Uterus (tissue), 4 donors: ENCODE data around the gene CLDN7. TPM values are rescaled to one million over a fixed set of nuclear protein-coding genes. Genes with fewer than 3 reads are reported as not detected.
A peak's percentile ranks its signal among the peaks of the same experiment; 100 is the strongest.

Source experiments
- DNase-seq, 2 donors: peaks; one replicate each; pipeline ENCODE4 v3.0.0-alpha.2; 2019 to 2020
- H3K27ac ChIP-seq, 2 donors: fragments of 200-600 bp; sonication (generic); 1 replicate in 1 of 2; 2 replicates in 1 of 2; pipeline ENCODE4 v1.5.1; 2016 to 2018
- H3K27me3 ChIP-seq, 2 donors: fragments of 200-600 bp; sonication (generic); one replicate each; pipeline ENCODE4 v1.5.1; 2018 to 2019; ENCODE audit warnings: control low read depth in 1 of 2
- H3K36me3 ChIP-seq, 2 donors: fragments of 200-600 bp; sonication (generic); one replicate each; pipeline ENCODE4 v1.5.1; 2019; ENCODE audit warnings: control low read depth in 1 of 2
- H3K4me1 ChIP-seq, 2 donors: fragments of 200-600 bp; sonication (generic); one replicate each; pipeline ENCODE4 v1.5.1; 2018 to 2019; ENCODE audit warnings: control low read depth in 1 of 2
- H3K4me3 ChIP-seq, 2 donors: fragments of 200-600 bp; sonication (generic); 1 replicate in 1 of 2; 2 replicates in 1 of 2; pipeline ENCODE4 v1.5.1; 2018 to 2019; ENCODE audit warnings: mild to moderate bottlenecking in 1 of 2
- H3K9me3 ChIP-seq, 2 donors: fragments of 200-600 bp; sonication (generic); one replicate each; pipeline ENCODE4 v1.5.1; 2019; ENCODE audit warnings: control low read depth in 1 of 2
- CTCF ChIP-seq, 4 experiments: fragments of 200-600 bp in 2 of 4; fragments of 450-650 bp in 2 of 4; sonication (generic) in 2 of 4; IDR thresholded peaks; one replicate each; pipeline ENCODE4 v1.5.1; 2016 to 2019; ENCODE audit warnings: antibody characterized with exemption in 4 of 4, mild to moderate bottlenecking in 2 of 4, moderate library complexity in 1 of 4
- POLR2A ChIP-seq, 2 donors: fragments of 450-650 bp; IDR thresholded peaks; one replicate each; pipeline ENCODE4 v1.6.1; 2016; ENCODE audit warnings: antibody characterized with exemption in 2 of 2, mild to moderate bottlenecking in 1 of 2, moderate library complexity in 1 of 2
- intact Hi-C: fragments of 100-400 bp; cut with DNase I; formaldehyde crosslinking; loops from one replicate; pipeline ENCODE4 v1.15.1; 2023; ENCODE audit warnings: low total_unique reads
- total RNA-seq, 4 donors: library from RNA; depleted of rRNA in 3 of 4; stranded (reverse); fragments of >200 nt in 3 of 4; gene quantifications; one replicate each; pipeline versions ENCODE4 v1.1.0 to v1.2.4, GENCODE V29; 2014 to 2023
- donor health status: DM: yes; HTN: yes; CAD: no.

CLDN7 gene
- total RNA-seq, 4 donors from 2014 or later = 0.29 to 24.4 (median 0.68) TPM

GRCh38 chr17:7219229-7219811 is 43.0 kb downstream of the CLDN7 start:
- Histone ChIP-seq H3K27ac (peak overlapping the region; percentile 92 to 97), H3K4me1 (peaks cover 0 to 18% of the 10 kb centered on the region in 2 donors), H3K4me3 (peak overlapping the region; percentile 67 to 91), H3K36me3 (no peaks in the 10 kb centered on the region), H3K27me3 (no peaks in the 10 kb centered on the region), H3K9me3 (no peaks in the 10 kb centered on the region)
- intact Hi-C loops = no loop called here
- no peak for DNase-seq
- no peak for TF ChIP-seq CTCF (IDR thresholded peaks at IDR 0.05)

- Histone ChIP-seq H3K4me1 (peaks cover 0 to 20% of the 10 kb centered on the region in 2 donors), H3K27me3 (no peaks in the 10 kb centered on the region), H3K36me3 (no peaks in the 10 kb centered on the region), H3K4me3 (no peak overlapping the region), H3K9me3 (no peaks in the 10 kb centered on the region), H3K27ac (peak overlapping the region; percentile 92 to 97)
- intact Hi-C loops = no loop called here
- DNase-seq = no peak
- TF ChIP-seq POLR2A (IDR thresholded peaks at IDR 0.05) (no peak), CTCF (IDR thresholded peaks at IDR 0.05) (no peak)
These were observed 43.5 kb downstream of the CLDN7 start for GRCh38 chr17:7218758-7219157.

GRCh38 chr17:7218166-7218565 is 44.1 kb downstream of the CLDN7 start:
- peaks cover 0 to 24% of the 10 kb centered on the region in 2 donors for H3K4me1 ChIP-seq
- H3K27me3 ChIP-seq = no peaks in the 10 kb centered on the region
- H3K9me3 ChIP-seq = no peaks in the 10 kb centered on the region
- peak overlapping the region in 1 of 2 donors; percentile 59 for H3K4me3 ChIP-seq
- no peak for DNase-seq
- intact Hi-C loops = no loop called here
- TF ChIP-seq POLR2A (IDR thresholded peaks at IDR 0.05) (no peak), CTCF (IDR thresholded peaks at IDR 0.05) (no peak)
- peak overlapping the region; percentile 92 to 97 for H3K27ac ChIP-seq
- H3K36me3 ChIP-seq = no peaks in the 10 kb centered on the region

GRCh38 chr17:7217113-7217987 is 44.9 kb downstream of the CLDN7 start:
- TF ChIP-seq CTCF (IDR thresholded peaks at IDR 0.05) (no peak), POLR2A (IDR thresholded peaks at IDR 0.05) (no peak)
- peaks cover 0 to 24% of the 10 kb centered on the region in 2 donors for H3K4me1 ChIP-seq
- peak; percentile 68 to 84 for DNase-seq
- no peaks in the 10 kb centered on the region for H3K36me3 ChIP-seq
- H3K27me3 ChIP-seq = no peaks in the 10 kb centered on the region
- intact Hi-C loops = no loop called here
- peak overlapping the region; percentile 47 to 59 for H3K4me3 ChIP-seq
- H3K27ac ChIP-seq = peak overlapping the region; percentile 92 to 97
- H3K9me3 ChIP-seq = no peaks in the 10 kb centered on the region
